Endothelial cell of umbilical vein (primary cell): Measurements from ENCODE around the gene PODNL1. TPM values are rescaled to one million over a fixed set of nuclear protein-coding genes. Genes with fewer than 3 reads are reported as not detected.

Experiments
- BruUV-seq: library from RNA; stranded (reverse); fragments of 400-500 nt; replicated peaks from 2 replicates; lab custom pipeline; 2021; lab: Mats Ljungman, UMichigan
- CTCF ChIA-PET: fragments of 300-600, 350-600 bp; sonication (Branson Sonifier 250); formaldehyde crosslinking; loops from one replicate; lab custom pipeline; 2021; ENCODE audit warnings: antibody characterized with exemption, inconsistent platforms; lab: Charles Lee
- POLR2A ChIA-PET: fragments of 300-600, 350-600 bp; sonication (Branson Sonifier 250); formaldehyde crosslinking; loops from one replicate; lab custom pipeline; 2021; ENCODE audit warnings: antibody characterized with exemption, inconsistent platforms; lab: Charles Lee
- DNase-seq: peaks from one replicate; pipeline ENCODE4 v3.0.0-alpha.2; 2011; ENCODE audit warnings: low read depth, low spot score
- FAIRE-seq: peaks from 2 replicates; lab custom pipeline; 2011; peaks lifted over from hg19 to GRCh38; lab: Jason Lieb, UNC
- H2AFZ ChIP-seq: 2 replicates; pipeline ENCODE4 v1.6.0; 2012; ENCODE audit warnings: low read depth, low read length, control low read depth, inconsistent platforms
- H3K27ac ChIP-seq: 2 replicates; pipeline ENCODE4 v1.5.1; 2011; ENCODE audit warnings: low read depth, mild to moderate bottlenecking, control low read depth, low read length, moderate library complexity; ENCODE audit not compliant: insufficient read depth
- H3K27me3 ChIP-seq, 2 experiments: 2 replicates each; pipeline versions ENCODE4 v1.6.0 to v1.6.1; 2011; ENCODE audit warnings: low read length in 2 of 2, mixed read lengths in 1 of 2; ENCODE audit not compliant: control insufficient read depth in 2 of 2, insufficient read depth in 2 of 2
- H3K36me3 ChIP-seq, 2 experiments: 2 replicates in 1 of 2; 3 replicates in 1 of 2; pipeline ENCODE4 v1.5.1; 2011; ENCODE audit warnings: low read length in 2 of 2, mild to moderate bottlenecking in 1 of 2, moderate library complexity in 1 of 2; ENCODE audit not compliant: control insufficient read depth in 2 of 2, insufficient read depth in 2 of 2; ENCODE audit errors: extremely low read depth in 1 of 2
- H3K4me1 ChIP-seq: 3 replicates; pipeline ENCODE4 v1.5.1; 2011; ENCODE audit warnings: mild to moderate bottlenecking, low read length; ENCODE audit not compliant: control insufficient read depth, insufficient read depth; ENCODE audit errors: extremely low read depth
- H3K4me2 ChIP-seq: 2 replicates; pipeline ENCODE4 v1.6.1; 2011; ENCODE audit warnings: low read length, control low read depth, mixed read lengths; ENCODE audit not compliant: insufficient read depth
- H3K4me3 ChIP-seq, 3 experiments: fragments of 200-600 bp in 1 of 3; sonication (generic), shearing (Covaris generic) in 1 of 3; replicated peaks in 1 of 3; 2 replicates each; pipeline ENCODE4 v1.5.1; 2011 to 2016; ENCODE audit warnings: control low read depth in 3 of 3, low read length in 3 of 3, mild to moderate bottlenecking in 2 of 3, inconsistent platforms in 1 of 3, low read depth in 1 of 3, moderate library complexity in 1 of 3; ENCODE audit not compliant: insufficient read depth in 1 of 3
- H3K79me2 ChIP-seq: 2 replicates; pipeline ENCODE4 v1.6.0; 2012; ENCODE audit warnings: low read length, inconsistent platforms; ENCODE audit not compliant: control insufficient read depth, insufficient read depth
- H3K9ac ChIP-seq: replicated peaks from 2 replicates; pipeline ENCODE3; 2011; ENCODE audit warnings: low read length, control low read depth; ENCODE audit not compliant: insufficient read depth; ENCODE audit errors: extremely low read depth
- H3K9me1 ChIP-seq: replicated peaks from 3 replicates; pipeline ENCODE4 v1.6.0; 2011; ENCODE audit warnings: mild to moderate bottlenecking, low read length; ENCODE audit not compliant: control insufficient read depth, insufficient read depth; ENCODE audit errors: extremely low read depth
- H3K9me3 ChIP-seq: replicated peaks from 2 replicates; pipeline ENCODE4 v1.5.1; 2012; ENCODE audit warnings: low read length, inconsistent platforms; ENCODE audit not compliant: control insufficient read depth, insufficient read depth
- H4K20me1 ChIP-seq: replicated peaks from 2 replicates; pipeline ENCODE3; 2011; ENCODE audit warnings: mild to moderate bottlenecking, low read length; ENCODE audit not compliant: control insufficient read depth, insufficient read depth; ENCODE audit errors: extremely low read depth
- MAX ChIP-seq: IDR thresholded peaks from 2 replicates; pipeline ENCODE4 v1.6.1; 2011; ENCODE audit not compliant: insufficient read depth, insufficient read length
- POLR2A ChIP-seq: IDR thresholded peaks from 2 replicates; pipeline ENCODE4 v1.6.1; 2012; ENCODE audit warnings: low read depth, mild to moderate bottlenecking, control low read depth, low read length
- dilution Hi-C: fragments of 300-500 bp; cut with MboI; formaldehyde crosslinking; loops from one replicate; pipeline ENCODE4 v1.15.0; 2019; ENCODE audit warnings: low sequenced_read_pairs; ENCODE audit not compliant: extremely low pct_ligation_motif_present
- intact Hi-C: fragments of 100-400 bp; cut with micrococcal nuclease; formaldehyde crosslinking; loops from one replicate; pipeline ENCODE4 v1.10.0; 2022
- polyA plus RNA-seq, 4 experiments: library from polyadenylated mRNA; depleted of rRNA in 3 of 4; stranded (reverse) in 3 of 4; unstranded in 1 of 4; fragments of >200 nt; gene quantifications; 2 replicates each; pipeline versions ENCODE4 v1.2.1 to v1.2.3, GENCODE V29; 2011 to 2012; ENCODE audit warnings: missing spikeins in 1 of 4
- total RNA-seq: library from RNA; stranded (reverse); gene quantifications from 2 replicates; pipeline ENCODE4 v1.2.3, GENCODE V29; 2021
- TF ChIP-seq, protein P1 (sequence below), 2 donors: IDR thresholded peaks; 1 replicate in 1 of 2; 2 replicates in 1 of 2; pipeline ENCODE4 v1.5.1; 2011; ENCODE audit warnings: low read length in 2 of 2, mild to moderate bottlenecking in 2 of 2, moderate library complexity in 2 of 2, control low read depth in 1 of 2, inconsistent platforms in 1 of 2, low read depth in 1 of 2; ENCODE audit not compliant: insufficient read depth in 1 of 2; ENCODE audit errors: extremely low read depth in 1 of 2

PODNL1 gene
- total and polyA plus RNA-seq, 2 donors (not counting 3 experiments of a cell fraction or from before 2014, with no cell fraction given): 0.21 TPM; not detected in 1

- TF ChIP-seq MAX (no peak), POLR2A (no peak)
- TF ChIP-seq, protein P1, sequence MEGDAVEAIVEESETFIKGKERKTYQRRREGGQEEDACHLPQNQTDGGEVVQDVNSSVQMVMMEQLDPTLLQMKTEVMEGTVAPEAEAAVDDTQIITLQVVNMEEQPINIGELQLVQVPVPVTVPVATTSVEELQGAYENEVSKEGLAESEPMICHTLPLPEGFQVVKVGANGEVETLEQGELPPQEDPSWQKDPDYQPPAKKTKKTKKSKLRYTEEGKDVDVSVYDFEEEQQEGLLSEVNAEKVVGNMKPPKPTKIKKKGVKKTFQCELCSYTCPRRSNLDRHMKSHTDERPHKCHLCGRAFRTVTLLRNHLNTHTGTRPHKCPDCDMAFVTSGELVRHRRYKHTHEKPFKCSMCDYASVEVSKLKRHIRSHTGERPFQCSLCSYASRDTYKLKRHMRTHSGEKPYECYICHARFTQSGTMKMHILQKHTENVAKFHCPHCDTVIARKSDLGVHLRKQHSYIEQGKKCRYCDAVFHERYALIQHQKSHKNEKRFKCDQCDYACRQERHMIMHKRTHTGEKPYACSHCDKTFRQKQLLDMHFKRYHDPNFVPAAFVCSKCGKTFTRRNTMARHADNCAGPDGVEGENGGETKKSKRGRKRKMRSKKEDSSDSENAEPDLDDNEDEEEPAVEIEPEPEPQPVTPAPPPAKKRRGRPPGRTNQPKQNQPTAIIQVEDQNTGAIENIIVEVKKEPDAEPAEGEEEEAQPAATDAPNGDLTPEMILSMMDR (IDR thresholded peaks at IDR 0.05; ENCODE audit: extremely low read depth in 1 of 2, insufficient read depth in 1 of 2, low read depth in 1 of 2, low read length in 2 of 2): peak; percentile 19 to 44
- DNase-seq (no peak), FAIRE-seq (no peak)
- dilution Hi-C loops: no loop called here
- POLR2A ChIA-PET: no interaction called here
- H3K79me2 ChIP-seq: no peaks in the 10 kb centered on the region
- H3K4me3 ChIP-seq: no peak overlapping the region
- no TSS peak for BruUV-seq
- CTCF ChIA-PET: interaction anchor here (0.7 to 2.4 kb wide), 6 partner anchors 72 to 176 kb away, joined by 3 to 13 read pairs (median 4); partner anchors contain the start of genes ASF1B, IL27RA and MISP3
- H4K20me1 ChIP-seq: no peaks in the 10 kb centered on the region
- no peak overlapping the region for H3K27ac ChIP-seq
- H3K9ac ChIP-seq: no peak overlapping the region
- no peaks in the 10 kb centered on the region for H3K9me3 ChIP-seq
- H3K9me1 ChIP-seq: no peaks in the 10 kb centered on the region
- no peak overlapping the region for H2AFZ ChIP-seq
- H3K27me3 ChIP-seq: no peaks in the 10 kb centered on the region
- H3K4me1 ChIP-seq: no peaks in the 10 kb centered on the region
- peaks cover 15 to 29% of the 10 kb centered on the region in 2 experiments for H3K36me3 ChIP-seq
- intact Hi-C loops: loop anchor here (1.0 kb wide), 1 partner anchor 45 kb away; no protein-coding TSS in a partner anchor
- H3K4me2 ChIP-seq: no peak overlapping the region
These were observed 22.0 kb upstream of the PODNL1 start for GRCh38 chr19:13959962-13960862.
